GM18508 (cell line): ENCODE data around the gene TBL1X.

ENCODE experiments used
- ATAC-seq: cut with Tn5 transposase; IDR thresholded peaks from one replicate; pipeline ENCODE4 v1.9.1; 2021; ENCODE audit warnings: moderate number of reproducible peaks; ENCODE audit not compliant: insufficient read depth, unreplicated experiment

The TBL1X gene

DNA sequence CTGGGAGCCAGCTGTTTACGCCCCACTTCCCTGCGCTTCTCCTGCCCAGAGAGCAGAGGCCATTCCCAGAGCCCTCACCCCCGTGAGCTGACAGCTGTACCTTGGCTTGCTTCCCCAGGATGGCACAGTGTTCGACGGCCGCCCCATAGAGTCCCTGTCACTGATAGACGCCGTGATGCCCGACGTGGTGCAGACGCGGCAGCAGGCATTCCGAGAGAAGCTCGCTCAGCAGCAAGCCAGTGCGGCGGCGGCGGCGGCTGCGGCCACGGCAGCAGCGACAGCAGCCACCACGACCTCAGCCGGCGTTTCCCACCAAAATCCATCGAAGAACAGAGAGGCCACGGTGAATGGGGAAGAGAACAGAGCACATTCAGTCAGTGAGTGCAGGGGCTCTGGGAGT is 223.0 kb downstream of the TBL1X start:
- ATAC-seq, result no peak

DNA sequence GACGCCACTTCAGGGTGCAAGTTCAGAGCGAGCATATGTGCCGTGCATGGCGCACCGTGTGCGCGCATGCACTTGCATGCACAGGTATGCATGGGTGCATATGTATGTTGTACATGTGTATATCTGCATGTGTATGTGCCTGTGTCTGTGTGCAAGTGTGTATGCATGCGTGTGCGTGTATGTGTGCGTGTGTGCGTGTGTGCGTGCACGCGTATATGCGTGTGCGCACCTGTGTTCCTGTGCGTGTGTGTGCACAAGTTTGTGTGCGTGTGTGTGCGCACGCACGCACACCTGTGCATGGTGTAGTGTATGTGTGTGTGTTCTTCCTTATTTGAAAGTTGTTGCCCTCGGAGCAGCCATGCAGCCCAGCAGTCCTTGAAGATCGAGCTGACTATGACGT is 224.0 kb downstream of the TBL1X start:
- no peak for ATAC-seq

DNA sequence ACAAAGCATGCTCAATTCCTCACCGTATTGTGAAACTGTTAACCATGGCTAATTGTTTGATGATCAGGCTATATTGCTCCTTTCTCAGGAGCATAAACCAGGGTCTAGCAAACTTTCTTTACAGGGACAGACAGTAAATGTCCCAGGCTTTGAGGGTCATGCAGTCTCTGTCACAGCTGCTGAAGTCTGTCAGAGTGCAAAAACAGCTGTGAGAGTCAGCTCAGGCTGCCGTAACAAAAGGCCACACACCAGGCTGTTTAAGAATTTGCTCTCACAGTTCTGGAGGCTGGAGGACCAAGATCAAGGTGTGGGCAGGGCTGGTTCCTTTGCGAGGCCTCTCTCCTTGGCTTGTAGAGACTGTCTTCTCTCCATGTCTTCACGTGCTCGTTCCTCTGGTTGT is 225.2 kb downstream of the TBL1X start:
- ATAC-seq, result no peak

DNA sequence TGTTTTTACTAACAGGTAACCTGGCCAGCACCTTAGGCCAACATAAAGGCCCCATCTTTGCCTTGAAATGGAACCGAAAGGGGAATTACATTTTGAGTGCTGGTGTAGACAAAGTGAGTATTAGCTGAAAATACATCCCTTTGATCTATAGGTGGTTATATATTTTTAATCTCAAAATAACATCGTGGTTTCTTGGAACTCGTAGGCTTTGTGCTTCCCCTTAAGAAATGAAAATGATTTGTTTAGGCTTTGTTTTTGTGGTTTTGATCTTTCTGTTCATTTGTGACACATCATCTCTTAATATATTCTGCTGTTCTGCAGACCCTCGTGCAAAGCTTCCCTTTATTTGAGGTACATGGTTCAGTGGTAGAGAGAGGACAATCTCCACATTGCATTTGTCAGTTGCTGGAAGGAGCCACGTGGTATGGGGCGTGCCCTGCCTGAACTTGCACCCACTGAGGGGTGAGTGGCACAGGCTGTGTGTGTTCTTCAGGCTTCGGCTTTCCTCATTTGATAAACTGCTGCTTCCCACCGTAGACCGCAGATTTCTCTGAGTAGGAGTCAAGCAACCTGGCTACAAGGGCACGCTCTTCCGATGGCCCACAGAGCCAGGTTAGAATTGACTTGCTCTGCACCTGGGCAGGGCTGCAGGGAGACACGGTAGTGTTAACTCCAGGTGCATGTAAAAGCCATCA is 228.6 kb downstream of the TBL1X start:
- no peak for ATAC-seq

DNA sequence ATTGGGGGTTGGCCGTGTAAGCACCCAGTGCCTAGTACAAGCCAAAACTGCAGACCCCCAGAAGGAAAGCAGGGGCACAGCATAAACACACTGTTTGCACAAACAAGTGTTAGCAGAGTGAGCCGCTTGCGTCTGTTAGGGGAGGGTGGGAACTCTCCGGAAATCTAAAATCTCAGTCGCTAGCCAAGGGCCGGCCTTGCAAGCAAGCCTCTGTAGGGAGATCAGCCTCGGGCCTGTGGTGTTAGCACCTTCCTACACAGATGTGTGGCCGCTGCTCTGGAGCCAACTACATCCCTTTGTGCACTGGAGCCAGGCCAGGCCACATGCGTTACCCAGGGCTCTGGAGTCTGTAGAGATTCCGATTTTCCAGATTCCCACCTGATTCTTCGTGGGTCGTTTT is 233.7 kb downstream of the TBL1X start:
- no peak for ATAC-seq

DNA sequence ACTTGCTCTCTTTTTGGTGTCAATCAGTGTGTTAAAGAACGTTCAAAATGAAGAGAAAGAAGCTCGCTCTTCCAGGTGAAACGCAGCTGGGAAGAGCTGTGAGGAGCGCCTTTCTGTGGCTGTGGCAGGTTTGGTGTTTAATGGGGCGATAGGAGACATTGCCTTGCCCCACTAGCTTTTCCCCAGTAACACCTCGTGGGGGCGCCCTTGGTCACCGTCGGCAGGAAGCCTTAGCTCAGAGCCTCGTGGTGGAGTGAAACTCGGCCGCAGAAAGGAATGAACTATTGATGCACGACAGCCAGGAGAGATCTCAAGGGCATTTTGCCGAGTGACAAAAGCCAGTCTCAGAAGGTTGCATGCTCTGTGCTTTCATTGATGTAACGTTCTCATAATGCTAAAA is 235.7 kb downstream of the TBL1X start:
- ATAC-seq, result no peak

DNA sequence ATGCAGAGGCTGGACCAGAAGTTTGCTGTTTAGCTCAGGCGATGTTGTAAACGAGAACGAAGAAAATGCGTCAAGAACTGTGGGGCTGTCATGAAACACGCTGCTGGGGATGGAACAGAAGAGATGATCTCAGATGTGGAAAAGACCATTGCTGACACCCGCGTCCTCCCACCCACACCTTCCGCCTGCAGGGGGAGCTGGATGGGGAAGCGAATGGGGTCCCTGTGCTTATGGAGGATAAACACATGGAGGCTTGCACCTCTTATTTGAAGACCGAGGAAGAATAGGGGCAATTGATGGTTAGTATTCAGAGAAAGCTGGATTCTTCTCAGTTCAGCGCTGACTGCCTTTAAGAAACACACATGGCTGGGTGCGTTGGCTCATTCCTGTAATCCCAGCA is 236.9 kb downstream of the TBL1X start:
- no peak for ATAC-seq

DNA sequence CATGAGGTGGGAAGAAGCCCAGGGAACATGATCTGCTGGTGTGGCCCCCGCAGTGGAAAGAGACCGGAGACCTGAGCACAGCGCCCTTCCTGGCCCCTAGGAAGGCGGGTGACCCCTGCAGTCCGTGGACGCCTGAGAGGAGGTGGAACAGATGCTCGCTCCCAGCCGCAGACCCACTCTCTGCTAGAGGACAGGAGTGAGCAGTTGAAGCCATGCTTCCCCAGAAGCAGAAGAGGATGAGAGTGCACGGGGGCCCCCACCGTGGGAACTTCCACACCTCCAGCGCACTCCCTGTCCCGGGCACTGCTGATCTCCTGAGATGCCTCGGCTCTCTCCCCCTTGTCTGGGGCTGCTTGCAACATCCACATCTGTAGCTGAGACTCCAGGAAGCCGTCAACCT is 238.5 kb downstream of the TBL1X start:
- no peak for ATAC-seq

DNA sequence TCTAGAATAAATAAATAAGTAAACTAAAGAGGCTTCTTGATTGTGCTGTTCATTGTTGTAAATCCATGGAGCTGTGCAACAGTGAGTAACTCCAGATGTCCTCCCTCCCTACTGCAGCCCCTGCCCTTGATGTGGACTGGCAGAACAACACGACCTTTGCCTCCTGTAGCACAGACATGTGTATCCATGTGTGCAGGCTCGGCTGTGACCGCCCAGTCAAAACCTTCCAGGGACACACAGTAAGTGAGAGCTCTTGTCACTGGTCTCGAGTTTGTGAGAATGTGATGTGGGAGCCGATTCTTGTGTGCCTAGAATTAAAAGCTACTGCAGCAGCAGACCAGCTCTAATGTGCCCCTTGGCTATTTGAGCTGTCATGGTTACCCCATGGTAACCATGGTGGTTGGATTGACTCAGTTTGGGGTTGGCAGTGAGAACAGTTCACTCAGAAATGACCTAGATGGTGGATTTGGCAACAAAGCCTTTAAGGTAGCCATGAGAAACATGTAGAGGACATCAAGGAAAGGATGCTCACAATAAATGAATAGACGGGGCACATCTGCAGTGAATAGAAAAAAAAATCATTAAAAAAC is 240.1 kb downstream of the TBL1X start:
- ATAC-seq, result no peak

DNA sequence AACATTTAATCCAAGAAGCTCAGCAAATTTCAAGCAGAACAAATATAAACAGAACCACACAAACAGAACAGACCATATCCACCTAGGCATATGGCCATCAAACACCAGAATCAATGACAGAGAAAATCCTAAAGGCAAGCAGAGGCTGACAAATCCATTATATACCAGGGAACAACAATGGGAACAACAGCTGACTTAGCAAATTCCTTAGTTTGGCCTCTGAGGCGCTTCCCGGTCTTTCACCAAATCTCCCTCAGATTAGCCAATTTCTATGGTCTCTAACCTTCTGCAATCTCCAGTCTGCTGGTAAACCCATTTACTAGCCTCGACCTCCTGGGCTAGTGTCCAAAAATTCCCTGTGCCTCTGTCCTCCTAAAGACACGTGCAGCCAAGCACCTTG is 241.6 kb downstream of the TBL1X start:
- no peak for ATAC-seq

DNA sequence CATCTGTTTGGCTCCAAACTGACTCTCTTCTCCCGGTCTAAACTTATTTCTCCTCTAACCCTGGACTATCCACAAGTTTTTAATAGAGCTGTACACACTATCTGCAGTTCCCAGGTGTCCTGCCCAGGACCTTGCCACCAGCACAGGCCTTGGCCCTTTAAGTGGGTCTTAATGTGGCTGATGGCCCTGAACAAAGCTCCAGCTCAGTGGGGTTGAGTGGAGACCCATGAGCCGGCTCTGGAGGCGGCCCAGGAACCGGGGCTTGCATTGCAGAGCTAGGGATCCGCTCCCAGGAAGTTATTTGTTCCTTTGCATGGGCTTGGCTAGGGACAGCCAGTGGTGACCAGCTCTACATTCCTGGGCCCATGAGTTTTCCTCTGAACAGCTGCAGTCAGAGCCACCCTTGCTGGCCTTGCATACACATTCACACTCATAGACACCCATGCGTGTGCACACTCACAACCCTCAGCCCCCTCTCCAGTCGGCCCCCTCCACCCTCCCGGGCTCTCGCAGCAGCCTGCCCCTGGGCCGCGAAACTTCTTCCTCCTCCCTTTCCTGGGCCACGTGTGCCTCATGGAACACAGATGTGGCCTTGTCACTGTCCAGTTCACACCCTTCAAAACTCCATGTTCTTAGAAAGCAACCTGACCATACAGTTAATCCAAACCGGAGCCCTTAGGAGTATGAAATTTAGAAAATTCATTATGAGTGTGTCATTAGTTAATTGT is 242.6 kb downstream of the TBL1X start:
- ATAC-seq, result no peak

DNA sequence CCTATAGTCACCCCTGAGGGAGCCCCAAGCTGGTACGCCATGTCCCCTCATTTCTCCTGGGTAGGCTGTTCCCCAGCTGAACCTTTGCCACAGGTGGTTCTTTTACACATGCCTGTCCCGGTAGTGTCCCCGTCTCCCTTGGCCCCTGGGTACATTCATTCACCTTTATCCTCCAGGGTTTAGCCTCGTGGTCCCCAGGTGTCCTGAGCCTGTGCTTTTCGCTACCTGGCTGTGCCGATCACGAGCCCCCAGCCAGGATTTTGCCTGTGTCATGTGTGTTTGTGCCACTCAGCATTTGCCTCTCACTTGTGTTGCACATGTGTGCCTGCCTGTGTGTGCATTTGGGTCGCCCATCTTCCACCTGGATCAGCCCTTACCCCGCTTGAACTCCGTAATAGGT is 243.2 kb downstream of the TBL1X start:
- ATAC-seq, result no peak

DNA sequence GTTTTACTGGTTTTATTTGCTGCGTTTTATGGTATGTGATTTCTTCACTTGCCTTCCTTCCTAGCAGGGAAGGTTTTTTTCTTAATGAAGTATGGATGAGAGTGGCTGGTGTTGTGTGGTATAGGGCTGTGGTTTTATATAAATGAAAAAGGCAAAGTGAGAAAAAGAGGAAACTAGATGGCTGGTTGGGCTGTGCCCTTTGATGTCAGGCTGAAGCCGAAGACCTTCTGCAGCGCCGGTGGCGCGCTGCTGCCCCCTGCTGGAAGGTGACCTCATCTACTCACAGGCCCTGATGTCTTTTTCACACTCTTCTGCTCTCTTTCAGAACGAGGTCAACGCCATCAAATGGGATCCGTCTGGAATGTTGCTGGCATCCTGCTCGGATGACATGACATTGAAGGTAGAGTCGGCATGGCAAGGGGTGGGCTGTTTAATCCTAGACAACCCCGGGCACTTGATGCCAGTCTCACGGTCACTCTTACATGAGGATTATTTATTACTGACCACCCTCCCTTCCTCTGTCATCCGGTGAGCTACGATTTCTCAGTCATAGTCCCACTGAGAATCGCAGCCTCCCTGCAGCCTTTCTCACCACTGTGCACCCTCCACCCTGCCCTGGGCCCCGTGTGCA is 244.2 kb downstream of the TBL1X start:
- ATAC-seq, result no peak

DNA sequence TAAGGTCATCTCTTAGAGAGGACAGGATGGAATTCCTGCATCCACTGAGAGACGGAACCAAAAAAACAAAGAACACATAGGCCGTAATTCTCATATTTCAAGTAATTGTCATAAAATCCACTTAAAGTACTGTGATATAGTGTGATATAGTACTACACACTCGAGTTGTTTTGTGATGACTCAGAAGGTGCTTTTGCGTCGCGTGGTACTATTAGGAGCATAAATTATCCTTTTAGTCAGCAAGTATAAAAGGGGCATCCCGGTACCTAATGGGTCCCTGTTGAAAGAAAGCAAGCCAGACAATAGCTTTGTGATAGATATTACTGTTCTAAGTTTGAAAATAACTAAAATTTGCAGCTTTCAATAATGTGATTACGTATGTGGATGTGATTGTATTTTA is 245.5 kb downstream of the TBL1X start:
- ATAC-seq, result no peak

DNA sequence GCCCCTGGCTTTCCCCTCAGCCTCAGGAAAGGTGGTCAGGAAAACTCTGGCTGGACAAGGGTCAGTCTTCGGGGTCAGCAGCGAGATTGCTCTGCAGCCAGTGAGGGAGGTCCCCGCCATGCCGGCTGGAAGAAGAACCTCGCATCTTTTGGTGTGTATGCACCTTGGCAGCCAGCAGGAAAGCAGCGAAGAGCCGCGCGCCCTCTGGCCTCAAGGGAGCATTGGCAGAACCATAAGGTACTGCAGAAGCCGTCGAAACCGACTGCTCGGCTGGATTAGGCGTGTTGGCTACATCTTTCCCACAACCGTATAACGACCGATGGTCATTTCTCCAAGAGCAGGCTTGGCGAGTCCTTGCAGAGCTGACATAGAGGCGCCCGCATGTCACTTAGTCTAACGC is 252.5 kb downstream of the TBL1X start:
- no peak for ATAC-seq

DNA sequence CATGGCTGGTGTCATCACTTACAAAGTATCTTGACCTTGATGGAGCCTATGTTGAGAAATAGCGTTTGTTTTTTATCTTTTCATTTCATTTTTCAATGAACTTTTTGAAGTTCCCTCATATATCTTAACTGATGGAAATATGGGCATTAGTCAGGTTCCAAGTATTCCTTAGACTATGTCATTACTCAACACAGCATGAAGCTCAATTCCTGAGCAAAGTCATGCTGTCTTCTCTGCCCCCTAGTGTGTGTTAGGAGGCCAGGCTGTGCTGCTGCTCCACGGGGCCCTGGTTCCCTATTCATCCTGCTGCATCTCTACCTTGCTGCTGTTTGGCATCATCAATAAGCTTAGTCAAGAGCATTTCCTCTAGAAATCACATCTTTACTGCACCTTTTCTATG is 259.9 kb downstream of the TBL1X start:
- no peak for ATAC-seq

DNA sequence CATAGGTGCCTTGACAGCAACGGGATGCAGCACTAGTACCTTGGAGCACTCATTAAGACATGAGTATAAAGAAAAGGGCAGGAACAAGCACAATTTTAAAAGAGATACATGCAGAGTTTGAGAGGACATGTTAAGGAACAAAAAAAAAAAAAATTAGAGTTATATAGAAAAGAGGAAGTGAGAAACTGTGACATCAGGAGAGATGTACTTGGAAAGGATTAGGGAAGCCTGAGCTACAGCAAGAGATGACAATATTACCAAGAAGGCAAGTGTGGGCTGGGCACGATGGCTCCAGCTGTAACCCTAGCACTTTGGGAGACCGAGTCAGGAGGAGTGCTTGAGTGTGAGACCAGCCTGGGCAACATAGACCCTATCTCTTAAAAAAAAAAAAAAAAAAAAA is 263.4 kb downstream of the TBL1X start:
- no peak for ATAC-seq

DNA sequence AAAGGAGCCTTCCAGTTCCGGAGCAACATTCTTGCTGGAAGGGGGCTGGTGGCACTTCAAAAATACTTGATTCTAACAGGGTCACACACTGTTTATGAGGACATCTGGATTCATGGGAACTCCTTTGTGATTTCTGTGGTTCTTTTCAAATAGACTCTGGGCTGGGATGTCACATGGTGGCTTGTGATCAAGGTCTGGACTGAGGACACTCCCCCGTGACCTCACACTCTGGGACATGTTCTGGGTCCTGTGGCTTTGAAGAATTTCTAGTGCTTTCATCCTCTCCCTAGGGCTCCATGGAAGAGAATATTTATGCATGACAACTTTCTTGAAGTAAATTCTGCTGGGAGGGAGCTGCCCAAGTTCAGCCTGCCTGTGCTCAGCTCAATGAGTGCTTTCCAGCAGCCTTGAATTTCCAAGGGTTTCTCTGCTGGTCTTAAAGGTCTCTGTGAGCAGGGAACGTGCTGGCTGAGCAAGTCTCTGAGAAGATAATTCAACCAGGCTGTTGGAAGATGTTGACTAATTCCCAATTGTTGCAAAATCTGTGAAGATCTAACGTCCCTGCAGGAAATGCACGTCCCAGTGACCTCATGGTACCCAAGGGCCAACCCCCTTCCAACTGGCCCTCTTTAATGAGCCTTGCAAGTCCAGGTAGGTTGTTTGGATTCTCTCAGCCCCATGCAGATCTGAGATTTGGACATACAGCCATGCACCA is 264.5 kb downstream of the TBL1X start:
- no peak for ATAC-seq

DNA sequence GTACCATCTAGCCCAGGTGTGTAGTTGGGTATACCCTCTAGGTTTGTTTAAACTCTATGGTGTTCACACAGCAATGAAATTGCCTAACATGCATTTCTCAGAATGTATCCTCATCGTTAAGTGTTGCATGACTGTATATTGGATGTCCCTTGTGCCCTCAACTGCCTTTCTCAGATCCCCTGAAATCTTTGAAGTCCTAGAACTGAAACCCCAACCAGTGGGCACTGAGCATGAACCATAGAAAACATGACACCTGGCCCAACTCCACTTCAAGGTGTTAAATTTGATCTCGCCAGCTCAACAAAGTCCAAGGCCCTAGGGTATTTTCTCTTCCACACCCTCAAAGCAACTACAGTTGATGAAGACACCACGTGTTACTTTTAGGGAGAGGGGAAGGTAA is 265.2 kb downstream of the TBL1X start:
- no peak for ATAC-seq

DNA sequence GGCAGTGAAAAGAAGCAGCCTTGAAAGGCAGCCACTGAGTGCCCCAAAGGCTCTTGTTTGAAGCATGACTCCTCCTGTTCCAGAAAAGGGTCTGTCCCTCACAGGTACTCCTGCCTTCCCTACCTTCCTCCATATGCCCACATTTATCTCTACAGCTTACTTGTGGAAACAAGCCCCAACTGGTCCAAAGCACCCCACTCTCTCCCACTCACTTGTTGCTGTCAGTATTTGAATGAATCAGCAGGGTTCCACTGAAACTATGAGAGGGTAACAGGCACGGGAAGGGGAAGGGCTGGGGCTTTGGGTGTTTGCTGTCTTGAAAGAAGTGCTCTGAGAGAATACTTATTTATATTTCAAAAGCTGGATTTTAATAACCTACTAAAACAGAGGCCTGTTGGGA is 265.9 kb downstream of the TBL1X start:
- no peak for ATAC-seq

DNA sequence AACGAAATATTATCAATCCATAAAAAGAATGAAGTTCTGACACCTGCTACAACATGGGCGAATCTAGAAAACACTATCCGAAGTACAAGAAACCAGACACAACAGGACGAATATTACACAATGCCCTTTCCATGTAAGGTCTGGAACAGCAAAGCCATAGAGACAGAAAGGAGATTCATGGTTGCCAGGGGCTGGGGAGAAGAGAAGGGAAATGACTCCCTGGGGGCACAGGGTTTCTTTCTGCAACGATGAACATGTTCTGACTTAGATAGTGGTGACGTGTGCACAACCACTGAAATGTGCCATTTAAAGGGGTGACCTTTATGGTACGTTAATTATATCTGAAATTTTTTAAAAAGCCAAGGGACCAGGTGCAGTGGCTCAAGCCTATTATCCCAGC is 272.5 kb downstream of the TBL1X start:
- no peak for ATAC-seq
